ENCODE data around the gene PCAT7. TPM values are rescaled to one million over a fixed set of nuclear protein-coding genes. Genes with fewer than 3 reads are reported as not detected.
A peak's percentile ranks its signal among the peaks of the same experiment; 100 is the strongest.
"Not testable (repeated sequence)": the region's sequence is repeated elsewhere in the genome, so short reads cannot be mapped to it uniquely, and the experiment has no call there.

The PCAT7 gene
- not detected for total RNA-seq

- intact Hi-C loops (cut with DNase I): no loop called here
- Histone ChIP-seq H3K4me3 (replicated peaks in 1 of 3) (no peak within 1 kb of the TSS), H3K27me3 (no peaks in the 10 kb centered on the region), H3K27ac (no peak within 1 kb of the TSS), H3K9me3 (no peaks in the 10 kb centered on the region), H3K4me1 (no peaks in the 10 kb centered on the region), H3K36me3 (no peaks in the 10 kb centered on the region)
- peak in 3 of 6 experiments; percentile 18 to 44 (median 39) for TF ChIP-seq CTCF (IDR thresholded peaks at IDR 0.05)
- TF ChIP-seq POLR2A (IDR thresholded peaks at IDR 0.05): no peak
- DNase-seq: peak; percentile 20 to 22
- WGBS, 2 donors: 83% methylated on average over 40 of the region's 40 CpGs
These were observed at the start of gene PCAT7 for GRCh38 chr9:94554439-94555331. Gene PCAT7, plus strand, starts transcription at chr9:94555083.

GRCh38 chr9:94506370-94506769 is 48.5 kb upstream of the PCAT7 start:
- H3K9me3 ChIP-seq; H3K27me3 ChIP-seq; intact Hi-C loops (cut with DNase I); DNase-seq; H3K4me3 ChIP-seq (replicated peaks in 1 of 3); H3K36me3 ChIP-seq; H3K27ac ChIP-seq; H3K4me1 ChIP-seq: not testable (repeated sequence)
- 94 to 97% methylated on average over 4 of the region's 4 CpGs for WGBS, 2 donors

GRCh38 chr9:94507531-94508258 is 47.2 kb upstream of the PCAT7 start:
- intact Hi-C loops (cut with DNase I): no loop called here
- no peaks in the 10 kb centered on the region for H3K4me1 ChIP-seq
- 90 to 91% methylated on average over 7 of the region's 7 CpGs for WGBS, 2 donors
- H3K9me3 ChIP-seq: no peaks in the 10 kb centered on the region
- H3K27me3 ChIP-seq: no peaks in the 10 kb centered on the region
- no peak for DNase-seq
- H3K36me3 ChIP-seq: no peaks in the 10 kb centered on the region
- TF ChIP-seq CTCF (IDR thresholded peaks at IDR 0.05) (no peak), POLR2A (IDR thresholded peaks at IDR 0.05) (no peak)
- no peak overlapping the region for H3K27ac ChIP-seq
- no peak overlapping the region for H3K4me3 ChIP-seq (replicated peaks in 1 of 3)

DNA sequence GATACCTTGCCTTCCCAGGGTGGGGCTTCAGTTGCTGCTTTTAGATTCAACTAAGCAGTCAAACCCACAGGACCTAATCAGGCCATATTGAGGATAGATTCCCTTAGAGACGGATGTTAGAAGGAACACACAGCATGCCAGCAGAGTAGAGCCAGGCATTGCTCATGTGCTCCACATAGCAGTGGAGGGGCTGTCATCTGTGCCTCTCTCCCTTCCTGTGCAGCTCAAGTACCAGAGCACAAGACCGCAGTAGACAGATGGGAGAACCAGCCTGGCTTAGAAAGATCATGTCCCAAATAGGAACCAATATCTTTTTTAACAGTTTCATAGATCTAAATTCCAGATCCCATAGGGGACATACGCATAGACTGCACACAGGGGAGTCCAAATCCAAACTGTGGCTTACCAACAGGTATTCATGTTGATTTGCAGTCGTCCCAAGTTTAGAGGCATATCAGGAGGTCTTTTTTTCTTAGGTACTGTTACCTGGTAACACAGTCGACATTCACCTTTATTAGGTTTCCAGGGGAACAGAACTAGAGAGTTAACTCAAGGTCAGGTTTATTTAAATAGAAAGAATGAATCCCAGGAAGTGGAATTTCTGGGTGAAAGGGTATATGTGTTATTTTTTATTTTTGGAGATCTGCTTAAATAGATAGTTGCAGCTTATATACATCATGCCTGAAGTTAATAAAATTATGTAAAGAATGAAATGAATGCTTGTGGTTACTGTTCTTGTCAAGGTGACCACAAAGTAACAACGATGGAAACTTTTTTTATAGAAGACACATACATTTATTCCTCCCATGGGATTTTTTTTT is 43.5 kb upstream of the PCAT7 start:
- 64 to 77% methylated on average over 5 to 6 of the region's 6 CpGs for WGBS, 2 donors
- Histone ChIP-seq H3K4me3 (replicated peaks in 1 of 3) (no peak overlapping the region), H3K27me3 (no peaks in the 10 kb centered on the region), H3K9me3 (no peaks in the 10 kb centered on the region), H3K4me1 (no peaks in the 10 kb centered on the region), H3K36me3 (no peaks in the 10 kb centered on the region), H3K27ac (no peak overlapping the region)
- intact Hi-C loops (cut with DNase I): no loop called here
- no peak for DNase-seq
- no peak for TF ChIP-seq POLR2A (IDR thresholded peaks at IDR 0.05)
- TF ChIP-seq CTCF (IDR thresholded peaks at IDR 0.05): no peak

DNA sequence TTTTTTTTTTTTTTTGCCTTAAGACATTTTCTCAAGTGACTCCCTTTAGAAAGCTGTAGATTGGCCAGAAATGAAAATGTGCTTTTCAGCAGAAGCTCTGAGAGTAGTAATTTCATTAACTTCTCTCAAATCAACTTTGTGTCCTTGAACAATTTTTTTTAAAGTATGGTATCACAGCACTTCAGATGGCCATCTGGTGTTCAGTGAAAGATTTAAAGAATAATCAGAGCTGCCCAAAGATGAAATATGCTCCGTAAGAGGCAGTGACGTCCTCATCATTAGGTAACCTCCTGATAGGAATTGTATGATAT is 43.0 kb upstream of the PCAT7 start:
- intact Hi-C loops (cut with DNase I): no loop called here
- Histone ChIP-seq H3K27ac (no peak overlapping the region), H3K27me3 (no peaks in the 10 kb centered on the region), H3K9me3 (no peaks in the 10 kb centered on the region), H3K4me1 (no peaks in the 10 kb centered on the region), H3K4me3 (replicated peaks in 1 of 3) (no peak overlapping the region), H3K36me3 (no peaks in the 10 kb centered on the region)
- DNase-seq: no peak
- 91 to 92% methylated on average over 2 of the region's 2 CpGs for WGBS, 2 donors
- TF ChIP-seq CTCF (IDR thresholded peaks at IDR 0.05): no peak
- no peak for TF ChIP-seq POLR2A (IDR thresholded peaks at IDR 0.05)

Data from thyroid gland (tissue), 4 donors.